Hindlimb muscle (tissue), 1 donor: ENCODE data around the gene TUBB. TPM values are rescaled to one million over a fixed set of nuclear protein-coding genes. Genes with fewer than 3 reads are reported as not detected.
"Not testable (repeated sequence)": the region's sequence is repeated elsewhere in the genome, so short reads cannot be mapped to it uniquely, and the experiment has no call there.

Source experiments
- DNase-seq: peaks from one replicate; pipeline ENCODE4 v3.0.0-alpha.2; 2013
- polyA plus RNA-seq: library from polyadenylated mRNA; unstranded; fragments of 120-200 nt; gene quantifications from one replicate; pipeline ENCODE4 v1.2.1, GENCODE V29; 2013; ENCODE audit not compliant: insufficient read length

TUBB gene
- polyA plus RNA-seq, 1 donor, result 777 TPM

DNA sequence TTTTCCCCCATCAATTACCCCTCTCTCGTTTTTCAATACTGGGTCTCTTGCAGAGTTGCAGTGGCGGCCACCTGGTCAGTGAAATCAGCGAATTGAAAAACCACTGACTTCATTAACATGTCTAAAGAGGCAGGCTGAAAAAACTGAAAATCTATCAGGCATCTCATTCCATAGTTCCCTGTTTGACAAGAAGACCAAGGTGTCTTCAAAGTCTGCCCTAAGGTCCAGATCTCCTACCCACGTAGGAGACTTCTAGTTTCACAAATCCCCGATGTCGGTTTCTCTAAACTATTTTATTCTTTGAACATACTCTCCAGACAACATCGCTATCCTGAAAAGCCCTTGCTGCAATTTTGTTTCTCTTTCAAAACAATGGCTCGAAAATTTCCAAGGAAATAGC, 796 bp upstream of the TUBB start:
- no peak for DNase-seq

DNA sequence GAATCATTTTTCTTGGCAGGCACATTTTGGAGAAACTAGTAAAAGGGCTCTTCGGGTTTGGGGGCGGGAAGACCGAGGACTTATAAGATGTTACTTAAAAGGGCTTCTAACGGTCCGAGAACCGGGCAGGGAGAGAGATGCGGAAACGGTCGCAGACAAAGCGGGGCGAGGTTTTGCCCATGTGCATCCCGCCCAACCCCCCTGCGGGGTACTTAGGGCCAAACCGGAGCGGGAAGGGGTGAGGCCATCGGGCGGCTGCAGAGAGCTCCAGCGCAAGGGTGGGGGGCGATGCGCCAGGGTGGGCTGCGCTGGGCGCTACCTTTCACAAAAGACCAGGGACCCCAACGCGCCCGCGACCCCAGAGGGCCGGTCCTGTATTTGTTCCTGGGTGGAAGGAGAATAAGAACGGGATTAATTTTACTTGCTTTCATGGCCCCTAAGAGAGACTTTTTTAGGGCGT, 616 bp downstream of the TUBB start:
- DNase-seq, result peak; percentile 60

DNA sequence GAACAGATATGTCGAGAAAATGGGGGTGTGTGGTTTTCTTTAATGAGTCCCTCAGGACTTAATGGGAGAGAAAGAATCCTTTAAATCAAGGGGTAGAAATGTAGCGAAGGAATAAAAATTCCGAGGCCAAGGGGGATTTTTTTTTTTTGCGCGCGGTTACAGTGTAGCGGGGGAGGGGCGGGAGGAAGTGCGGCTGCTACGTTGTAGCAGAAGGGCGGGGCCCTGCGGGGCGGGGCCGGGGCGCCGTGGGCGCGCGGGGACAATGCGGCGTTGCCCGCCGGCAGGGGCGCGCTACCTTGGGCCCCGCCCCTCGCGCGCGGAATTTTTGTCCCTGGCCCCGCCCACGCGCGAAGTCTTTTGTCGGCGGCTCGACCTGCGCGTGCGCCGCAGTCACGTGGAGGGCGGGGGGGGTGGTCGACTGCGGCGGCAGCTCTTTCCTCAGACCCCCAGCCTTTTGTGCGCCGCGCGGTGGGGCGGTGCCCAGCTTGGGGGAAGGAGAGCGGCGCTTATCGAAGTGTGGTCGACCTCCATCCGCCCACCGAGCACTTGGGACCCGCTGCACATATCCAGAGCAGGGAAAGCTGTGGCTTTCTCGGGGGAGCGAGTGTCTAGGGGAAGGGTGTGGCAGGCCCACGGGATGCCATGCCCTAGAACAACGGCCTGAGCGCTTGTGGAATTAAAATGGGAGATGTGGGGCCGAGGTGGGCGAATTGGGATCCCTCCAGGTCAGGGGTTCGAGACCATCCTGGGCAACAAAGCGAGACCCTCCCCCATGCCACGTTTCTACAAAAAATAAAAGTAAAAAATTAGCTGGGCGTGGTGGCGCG, 1.3 kb downstream of the TUBB start:
- peak; percentile 95 for DNase-seq

DNA sequence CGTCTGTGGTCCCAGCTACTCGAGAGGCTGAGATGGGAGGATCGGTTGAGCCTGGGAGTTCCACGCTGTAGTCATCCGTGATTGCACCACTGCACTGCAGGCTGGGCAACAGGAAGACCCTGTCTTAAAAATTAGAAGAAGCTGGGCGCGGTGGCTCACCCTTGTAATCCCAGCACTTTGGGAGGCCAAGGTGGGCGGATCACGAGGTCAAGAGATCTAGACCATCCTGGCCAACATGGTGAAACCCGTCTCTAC, 1.8 kb downstream of the TUBB start:
- DNase-seq, result not testable (repeated sequence)

DNA sequence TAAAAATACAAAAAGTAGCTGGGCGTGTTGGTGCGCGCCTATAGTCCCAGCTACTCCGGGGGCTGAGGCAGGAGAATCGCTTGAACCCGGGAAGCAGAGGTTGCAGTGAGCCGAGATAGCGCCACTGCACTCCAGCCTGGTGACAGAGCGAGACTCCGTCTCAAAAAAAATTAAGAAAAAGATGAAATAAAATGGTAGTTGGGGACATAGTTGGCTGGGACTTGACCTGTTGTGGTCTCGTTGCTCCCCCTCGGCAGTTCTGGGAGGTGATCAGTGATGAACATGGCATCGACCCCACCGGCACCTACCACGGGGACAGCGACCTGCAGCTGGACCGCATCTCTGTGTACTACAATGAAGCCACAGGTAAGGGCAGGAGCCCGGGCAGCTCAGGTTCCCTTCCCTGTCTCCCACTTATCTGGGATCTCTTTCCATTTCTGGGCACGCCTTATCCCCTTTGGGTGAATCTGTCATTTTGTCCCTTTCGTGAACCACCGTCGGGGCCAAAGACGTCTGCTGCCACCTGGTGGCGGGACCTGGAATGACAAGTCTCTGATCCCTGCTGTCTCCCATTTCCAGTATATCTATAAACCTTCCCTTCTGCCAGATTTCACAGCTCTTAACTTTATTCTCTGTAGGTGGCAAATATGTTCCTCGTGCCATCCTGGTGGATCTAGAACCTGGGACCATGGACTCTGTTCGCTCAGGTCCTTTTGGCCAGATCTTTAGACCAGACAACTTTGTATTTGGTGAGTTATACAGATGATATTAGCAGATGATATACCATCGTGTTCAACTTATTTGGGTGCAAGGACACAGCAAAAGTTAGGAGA, 2.3 kb downstream of the TUBB start:
- DNase-seq, result peak; percentile 85

DNA sequence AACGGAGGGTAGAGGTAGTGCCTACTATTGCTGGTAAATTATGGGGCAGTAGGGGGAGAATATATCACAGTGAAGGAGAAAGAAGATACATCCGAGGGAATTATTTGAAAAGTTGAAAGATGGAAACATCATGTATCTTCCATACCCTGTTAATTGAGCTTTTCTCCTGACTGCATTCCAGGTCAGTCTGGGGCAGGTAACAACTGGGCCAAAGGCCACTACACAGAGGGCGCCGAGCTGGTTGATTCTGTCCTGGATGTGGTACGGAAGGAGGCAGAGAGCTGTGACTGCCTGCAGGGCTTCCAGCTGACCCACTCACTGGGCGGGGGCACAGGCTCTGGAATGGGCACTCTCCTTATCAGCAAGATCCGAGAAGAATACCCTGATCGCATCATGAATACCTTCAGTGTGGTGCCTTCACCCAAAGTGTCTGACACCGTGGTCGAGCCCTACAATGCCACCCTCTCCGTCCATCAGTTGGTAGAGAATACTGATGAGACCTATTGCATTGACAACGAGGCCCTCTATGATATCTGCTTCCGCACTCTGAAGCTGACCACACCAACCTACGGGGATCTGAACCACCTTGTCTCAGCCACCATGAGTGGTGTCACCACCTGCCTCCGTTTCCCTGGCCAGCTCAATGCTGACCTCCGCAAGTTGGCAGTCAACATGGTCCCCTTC, 3.1 kb downstream of the TUBB start:
- not testable (repeated sequence) for DNase-seq

DNA sequence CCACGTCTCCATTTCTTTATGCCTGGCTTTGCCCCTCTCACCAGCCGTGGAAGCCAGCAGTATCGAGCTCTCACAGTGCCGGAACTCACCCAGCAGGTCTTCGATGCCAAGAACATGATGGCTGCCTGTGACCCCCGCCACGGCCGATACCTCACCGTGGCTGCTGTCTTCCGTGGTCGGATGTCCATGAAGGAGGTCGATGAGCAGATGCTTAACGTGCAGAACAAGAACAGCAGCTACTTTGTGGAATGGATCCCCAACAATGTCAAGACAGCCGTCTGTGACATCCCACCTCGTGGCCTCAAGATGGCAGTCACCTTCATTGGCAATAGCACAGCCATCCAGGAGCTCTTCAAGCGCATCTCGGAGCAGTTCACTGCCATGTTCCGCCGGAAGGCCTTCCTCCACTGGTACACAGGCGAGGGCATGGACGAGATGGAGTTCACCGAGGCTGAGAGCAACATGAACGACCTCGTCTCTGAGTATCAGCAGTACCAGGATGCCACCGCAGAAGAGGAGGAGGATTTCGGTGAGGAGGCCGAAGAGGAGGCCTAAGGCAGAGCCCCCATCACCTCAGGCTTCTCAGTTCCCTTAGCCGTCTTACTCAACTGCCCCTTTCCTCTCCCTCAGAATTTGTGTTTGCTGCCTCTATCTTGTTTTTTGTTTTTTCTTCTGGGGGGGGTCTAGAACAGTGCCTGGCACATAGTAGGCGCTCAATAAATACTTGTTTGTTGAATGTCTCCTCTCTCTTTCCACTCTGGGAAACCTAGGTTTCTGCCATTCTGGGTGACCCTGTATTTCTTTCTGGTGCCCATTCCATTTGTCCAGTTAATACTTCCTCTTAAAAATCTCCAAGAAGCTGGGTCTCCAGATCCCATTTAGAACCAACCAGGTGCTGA, 3.9 kb downstream of the TUBB start:
- not testable (repeated sequence) for DNase-seq

DNA sequence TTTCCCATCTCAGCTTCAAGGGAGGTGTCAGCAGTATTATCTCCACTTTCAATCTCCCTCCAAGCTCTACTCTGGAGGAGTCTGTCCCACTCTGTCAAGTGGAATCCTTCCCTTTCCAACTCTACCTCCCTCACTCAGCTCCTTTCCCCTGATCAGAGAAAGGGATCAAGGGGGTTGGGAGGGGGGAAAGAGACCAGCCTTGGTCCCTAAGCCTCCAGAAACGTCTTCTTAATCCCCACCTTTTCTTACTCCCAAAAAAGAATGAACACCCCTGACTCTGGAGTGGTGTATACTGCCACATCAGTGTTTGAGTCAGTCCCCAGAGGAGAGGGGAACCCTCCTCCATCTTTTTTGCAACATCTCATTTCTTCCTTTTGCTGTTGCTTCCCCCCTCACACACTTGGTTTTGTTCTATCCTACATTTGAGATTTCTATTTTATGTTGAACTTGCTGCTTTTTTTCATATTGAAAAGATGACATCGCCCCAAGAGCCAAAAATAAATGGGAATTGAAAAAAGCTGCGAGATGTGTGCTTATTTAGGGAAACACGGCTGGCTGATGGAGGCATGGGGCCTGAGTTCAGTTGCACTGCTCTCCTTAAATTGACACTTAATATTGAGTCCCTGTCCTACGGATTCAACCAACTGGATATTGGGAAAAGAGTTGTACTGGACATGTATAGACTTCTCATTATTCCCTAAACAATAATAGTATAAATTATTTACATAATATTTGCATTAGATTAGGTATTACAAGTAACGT, 4.9 kb downstream of the TUBB start:
- no peak for DNase-seq

DNA sequence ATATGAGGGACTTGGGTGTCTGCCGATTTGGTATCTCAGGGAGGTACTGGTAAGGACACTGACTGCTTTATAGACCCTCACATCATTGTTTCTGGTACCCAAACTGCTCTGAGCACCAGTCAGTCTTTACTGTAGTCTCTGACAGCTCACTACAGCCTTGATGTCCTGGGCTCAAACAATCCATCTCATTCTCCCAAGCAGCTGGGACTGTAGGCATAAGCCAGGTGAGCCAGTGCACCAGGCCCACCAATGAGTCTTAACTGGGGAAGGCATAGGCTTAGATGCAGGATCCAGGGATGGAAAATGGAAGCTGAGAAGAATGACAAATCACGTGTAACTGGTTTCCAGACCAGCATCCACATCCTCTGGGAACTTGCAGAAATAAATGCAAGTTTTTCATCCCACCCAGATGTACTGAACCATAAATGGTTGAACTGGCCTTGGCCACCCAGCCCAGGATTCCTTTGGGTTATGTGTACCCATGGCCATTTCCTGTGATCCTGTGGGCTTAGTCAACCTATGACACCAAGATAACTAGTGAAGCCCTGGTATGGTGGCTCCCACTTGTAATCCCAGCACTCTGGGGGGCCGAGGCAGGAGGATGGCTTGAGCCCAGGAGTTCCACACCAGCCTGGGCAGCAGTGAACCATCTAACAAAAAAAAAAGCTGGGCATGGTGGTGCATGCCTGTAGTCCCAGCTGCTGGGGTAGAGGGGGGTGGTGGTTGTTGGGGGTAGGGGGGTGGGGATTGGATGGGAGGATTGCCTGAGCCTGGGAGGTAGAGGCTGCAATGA, 5.8 kb downstream of the TUBB start:
- DNase-seq, result no peak

DNA sequence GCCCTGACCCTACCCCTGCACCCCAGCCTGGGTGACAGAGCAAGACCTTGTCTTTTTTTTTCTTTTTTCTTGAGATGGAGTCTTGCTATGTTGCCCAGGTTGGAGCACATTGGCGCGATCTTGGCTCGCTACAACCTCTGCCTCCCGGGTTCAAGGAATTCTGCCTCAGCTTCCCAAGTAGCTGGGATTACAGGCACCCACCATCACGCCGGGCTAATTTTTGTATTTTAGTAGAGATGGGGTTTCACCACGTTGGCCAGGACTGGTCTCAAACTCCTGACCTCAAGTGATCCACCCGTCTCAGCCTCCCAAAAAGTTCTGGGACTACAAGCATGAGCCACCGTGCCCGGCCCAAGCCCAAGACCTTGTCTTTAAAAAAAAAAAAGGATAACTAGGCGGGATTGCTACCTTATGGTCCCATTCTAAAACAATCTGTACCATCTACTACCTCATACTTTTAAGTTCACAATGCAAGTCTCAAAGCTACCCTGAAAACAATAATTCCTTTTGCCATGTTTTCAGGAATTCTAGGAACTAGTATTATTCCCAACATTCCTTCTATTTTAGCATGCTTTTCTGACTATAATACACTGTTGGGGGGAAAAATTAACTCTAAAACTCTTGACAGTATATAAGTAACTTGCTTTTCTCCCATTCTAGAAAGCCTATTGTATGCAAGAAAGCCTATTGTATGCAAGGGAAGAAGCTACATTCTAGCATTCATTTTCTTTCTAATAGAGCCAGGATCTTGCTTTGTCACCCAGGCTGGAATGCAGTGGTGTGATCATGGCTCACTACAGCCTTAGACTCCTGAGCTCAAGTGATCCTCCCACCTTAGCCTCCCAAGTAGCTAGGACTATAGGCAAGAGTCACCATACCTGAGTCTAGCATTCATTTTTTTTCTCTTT, 6.6 kb downstream of the TUBB start:
- DNase-seq, result no peak

DNA sequence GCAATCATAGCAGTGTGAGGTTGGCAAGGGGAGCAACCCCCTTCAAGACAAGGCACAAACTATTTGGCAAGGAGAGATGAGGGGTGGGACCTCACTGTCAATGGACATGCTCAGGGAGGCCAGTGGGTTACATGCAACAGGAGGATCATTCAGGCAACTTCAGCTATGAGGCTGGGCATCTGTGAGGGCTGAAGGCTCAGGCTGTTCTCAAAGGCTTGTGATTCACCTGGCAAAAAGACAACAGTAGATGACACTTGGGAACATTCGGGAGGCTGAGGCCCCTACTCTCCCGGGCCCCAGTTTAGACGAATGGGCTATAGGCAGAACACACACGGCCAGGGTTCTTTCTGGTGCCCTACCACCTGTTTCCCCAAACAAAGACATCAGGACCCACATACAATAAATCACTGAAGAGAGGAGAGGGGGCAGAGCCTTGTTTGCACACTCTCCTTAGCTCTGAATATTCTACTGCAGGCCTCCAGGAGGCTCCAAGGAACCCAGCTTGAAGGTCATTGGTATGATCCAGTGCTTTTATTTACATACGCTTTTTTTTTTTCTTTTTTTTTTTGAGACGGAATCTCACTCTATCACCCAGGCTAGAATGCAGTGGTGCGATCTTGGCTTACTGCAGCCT, 7.9 kb downstream of the TUBB start:
- no peak for DNase-seq

DNA sequence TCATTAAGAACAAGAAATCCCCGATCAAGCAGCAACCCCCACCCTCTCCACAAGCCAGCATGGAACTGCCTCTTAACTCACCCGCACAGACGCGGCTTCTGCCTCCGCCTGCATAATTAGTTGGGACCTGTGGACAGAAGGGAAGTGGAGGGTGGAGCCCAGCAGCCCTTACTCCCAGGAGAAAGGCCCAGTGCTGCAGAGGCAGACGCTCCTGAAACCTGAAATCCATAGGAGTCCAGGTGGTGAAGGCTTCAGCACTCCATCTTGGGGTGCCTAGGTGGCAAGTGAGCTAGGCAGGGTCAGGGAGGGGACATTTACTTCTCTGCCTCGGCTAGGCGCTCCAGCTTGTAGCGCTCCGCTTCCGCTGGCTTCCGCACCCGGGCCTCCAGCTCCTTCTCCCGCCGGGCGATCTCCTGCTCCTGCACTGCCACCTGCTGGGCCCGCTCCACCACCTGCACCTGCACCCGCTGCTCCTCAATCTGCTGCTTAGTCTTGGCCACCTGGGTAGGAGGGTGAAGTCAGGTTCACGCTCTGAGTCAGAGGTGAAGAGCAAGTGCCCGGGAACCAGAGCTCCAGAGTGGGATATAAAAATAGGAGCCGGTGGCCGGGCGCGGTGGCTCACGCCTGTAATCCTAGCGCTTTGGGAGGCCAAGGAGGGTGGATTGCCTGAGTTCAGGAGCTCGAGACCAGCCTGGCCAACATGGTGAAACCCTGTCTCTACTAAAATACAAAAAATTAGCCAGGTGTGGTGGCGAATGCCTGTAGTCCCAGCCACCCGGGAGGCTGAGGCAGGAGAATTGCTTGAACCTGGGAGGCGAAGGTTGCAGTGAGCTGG, 10.7 kb downstream of the TUBB start:
- DNase-seq, result no peak

DNA sequence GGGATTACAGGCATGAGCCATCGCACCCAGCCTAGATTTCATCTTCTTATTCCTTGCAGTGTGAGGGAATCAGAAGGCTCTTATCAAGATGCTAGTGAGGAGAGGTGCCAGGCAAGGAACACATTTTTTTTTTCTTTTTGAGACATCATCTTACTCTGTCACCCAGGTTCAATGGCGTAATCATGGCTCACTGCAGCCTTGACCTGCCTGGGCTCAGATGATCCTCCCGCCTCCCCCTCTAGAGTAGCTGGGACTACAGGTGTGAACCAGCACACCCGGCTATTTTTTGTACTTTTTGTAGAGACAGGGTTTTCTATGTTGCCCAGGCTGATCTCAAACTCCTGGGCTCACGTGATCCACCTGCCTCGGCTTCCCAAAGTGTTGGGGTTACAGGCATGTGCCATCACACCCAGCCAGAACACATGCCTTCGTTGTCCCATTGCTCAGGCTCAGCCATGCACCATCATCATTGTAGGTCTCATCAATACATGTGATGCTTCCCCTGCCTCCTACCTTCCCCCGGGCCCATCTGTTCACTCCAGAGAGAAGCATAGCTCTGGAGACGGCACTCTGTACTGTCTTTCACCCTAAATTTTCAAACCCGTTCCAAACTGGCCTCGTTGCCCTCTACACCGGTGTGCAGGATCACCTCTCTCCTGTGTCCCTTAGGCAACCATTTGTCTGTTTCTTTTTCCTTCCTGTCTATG, 12.2 kb downstream of the TUBB start:
- no peak for DNase-seq

DNA sequence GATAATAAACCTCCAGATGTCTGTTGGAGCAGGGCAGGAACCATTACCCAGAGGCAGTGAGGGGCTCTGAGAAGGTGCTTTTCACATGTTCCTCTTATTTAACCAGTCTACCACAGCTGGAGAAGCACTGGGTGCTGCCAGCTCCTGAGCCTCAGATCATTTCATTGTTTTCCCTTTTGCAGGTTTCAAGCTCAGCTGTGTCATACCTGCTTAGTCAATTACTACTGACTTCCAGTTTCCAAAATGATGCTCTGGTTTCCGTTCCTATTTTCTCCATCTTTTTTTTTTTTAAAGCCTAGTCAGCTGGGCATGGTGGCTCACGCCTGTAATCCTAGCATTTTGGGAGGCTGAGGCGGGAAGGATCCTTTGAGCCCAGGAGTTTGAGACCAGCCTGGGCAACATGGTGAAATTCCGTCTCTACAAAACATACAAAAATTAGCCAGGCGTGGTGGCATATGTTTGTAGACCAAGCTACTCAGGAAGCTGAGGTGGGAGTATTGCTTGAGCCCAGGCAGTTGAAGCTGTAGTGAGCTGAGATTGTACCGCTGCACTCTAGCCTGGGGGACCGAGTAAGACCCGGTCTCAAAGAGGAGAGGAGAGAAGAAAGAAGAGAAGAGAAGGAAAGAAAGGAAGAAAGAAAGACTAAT, 15.6 kb downstream of the TUBB start:
- DNase-seq, result no peak

DNA sequence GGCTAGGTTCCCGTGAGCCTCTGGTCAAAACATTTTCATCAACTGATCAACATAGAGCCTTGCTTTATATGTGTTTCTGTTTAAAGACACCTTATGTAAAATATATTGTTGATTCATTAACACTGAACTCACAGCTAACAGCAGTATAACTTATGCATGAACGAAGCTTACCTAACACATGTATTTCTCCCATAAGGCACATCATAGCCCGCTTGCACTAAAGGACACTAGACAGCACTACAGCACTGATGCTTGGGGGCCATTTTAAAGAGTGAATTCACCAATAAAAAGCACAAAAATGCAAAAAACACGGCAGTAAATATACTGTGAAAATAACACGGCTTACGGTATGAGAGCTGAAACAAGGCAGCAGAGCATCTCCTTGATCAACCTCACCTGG, 18.4 kb downstream of the TUBB start:
- no peak for DNase-seq

DNA sequence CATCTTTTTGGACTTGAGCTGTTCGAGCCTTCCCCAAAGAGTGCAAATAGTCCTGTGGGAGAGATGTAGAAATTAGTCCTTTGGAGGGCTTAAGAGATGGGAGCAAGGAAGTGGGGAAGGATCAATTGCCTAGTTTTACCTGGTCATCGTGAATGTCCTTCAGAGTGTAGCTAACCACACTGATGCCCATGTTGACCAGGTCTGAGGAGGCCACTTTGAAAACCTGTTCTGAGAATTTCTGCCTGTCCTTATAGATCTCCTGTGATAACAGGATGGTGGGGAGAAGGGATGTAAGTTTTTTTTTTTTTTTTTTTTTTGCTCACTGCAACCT, 20.4 kb downstream of the TUBB start:
- DNase-seq, result no peak
